IMR-90 (cell line): Measurements from ENCODE around the gene CWC27. TPM values are rescaled to one million over a fixed set of nuclear protein-coding genes. Genes with fewer than 3 reads are reported as not detected.

Source experiments
- ATAC-seq: fragments of 200-7000 bp; cut with Tn5 transposase; 2 replicates; pipeline ENCODE4 v1.9.1; 2020; ENCODE audit warnings: low read depth, mild to moderate bottlenecking, moderate library complexity
- BruUV-seq: library from RNA; stranded (reverse); fragments of 400-500 nt; replicated peaks from 2 replicates; lab custom pipeline; 2021; lab: Mats Ljungman, UMichigan
- CTCF ChIA-PET: fragments of 300-600 bp; formaldehyde crosslinking; extraction: SDS; loops from one replicate; lab custom pipeline; 2021; ENCODE audit warnings: antibody characterized with exemption; lab: Yijun Ruan, JAX
- POLR2A ChIA-PET: fragments of 300-600 bp; sonication (Branson Sonifier 250); formaldehyde crosslinking; loops from one replicate; lab custom pipeline; 2022; ENCODE audit warnings: antibody characterized with exemption; ENCODE audit not compliant: unreplicated experiment; lab: Charles Lee
- DNase-seq: peaks from one replicate; pipeline ENCODE4 v3.0.0; 2013
- H2AFZ ChIP-seq: replicated peaks from 2 replicates; pipeline ENCODE3; 2013; ENCODE audit warnings: low read length, mild to moderate bottlenecking; ENCODE audit not compliant: poor library complexity
- H2AK5ac ChIP-seq: 2 replicates; pipeline ENCODE4 v1.6.1; 2013; ENCODE audit warnings: low read depth, low read length, inconsistent platforms
- H2AK9ac ChIP-seq: replicated peaks from 2 replicates; pipeline ENCODE3; 2013; ENCODE audit warnings: mild to moderate bottlenecking, low read depth, low read length, moderate library complexity; ENCODE audit not compliant: poor library complexity
- H2BK120ac ChIP-seq: 2 replicates; pipeline ENCODE4 v1.6.1; 2013; ENCODE audit warnings: low read depth, low read length, inconsistent platforms
- H2BK15ac ChIP-seq: 3 replicates; pipeline ENCODE4 v1.6.1; 2013; ENCODE audit warnings: low read depth, low read length, inconsistent platforms
- H2BK20ac ChIP-seq: 2 replicates; pipeline ENCODE4 v1.6.1; 2013; ENCODE audit warnings: low read depth, mild to moderate bottlenecking, inconsistent platforms, low read length, moderate library complexity
- H2BK5ac ChIP-seq: 2 replicates; pipeline ENCODE4 v1.6.1; 2013; ENCODE audit warnings: mild to moderate bottlenecking, low read depth, low read length, inconsistent platforms; ENCODE audit not compliant: poor library complexity, severe bottlenecking
- H3K14ac ChIP-seq: replicated peaks from 2 replicates; pipeline ENCODE4 v1.6.1; 2013; ENCODE audit warnings: low read depth, low read length, inconsistent platforms
- H3K18ac ChIP-seq: 2 replicates; pipeline ENCODE4 v1.6.1; 2013; ENCODE audit warnings: low read depth, low read length, control low read depth
- H3K23ac ChIP-seq: 2 replicates; pipeline ENCODE4 v1.6.1; 2013; ENCODE audit warnings: low read depth, low read length, inconsistent platforms
- H3K27ac ChIP-seq: 2 replicates; pipeline ENCODE4 v1.5.1; 2013; ENCODE audit warnings: mild to moderate bottlenecking, control low read depth, low read length; ENCODE audit not compliant: insufficient read depth
- H3K27me3 ChIP-seq: 2 replicates; pipeline ENCODE4 v1.6.1; 2013; ENCODE audit warnings: low read length; ENCODE audit not compliant: control insufficient read depth, insufficient read depth
- H3K36me3 ChIP-seq: 2 replicates; pipeline ENCODE4 v1.6.1; 2013; ENCODE audit warnings: low read length, mixed read lengths; ENCODE audit not compliant: control insufficient read depth, insufficient read depth
- H3K4ac ChIP-seq: 2 replicates; pipeline ENCODE4 v1.6.1; 2013; ENCODE audit warnings: low read depth, low read length, inconsistent platforms
- H3K4me1 ChIP-seq: 2 replicates; pipeline ENCODE4 v1.6.1; 2013; ENCODE audit warnings: low read length, mixed read lengths; ENCODE audit not compliant: control insufficient read depth, insufficient read depth
- H3K4me2 ChIP-seq: 2 replicates; pipeline ENCODE4 v1.6.1; 2013; ENCODE audit warnings: low read depth, mild to moderate bottlenecking, control low read depth, low read length, moderate library complexity
- H3K4me3 ChIP-seq: 2 replicates; pipeline ENCODE4 v1.5.1; 2013; ENCODE audit warnings: low read depth, mild to moderate bottlenecking, control low read depth, low read length, moderate library complexity; ENCODE audit not compliant: insufficient read depth
- H3K56ac ChIP-seq: 2 replicates; pipeline ENCODE4 v1.6.1; 2013; ENCODE audit warnings: low read length, inconsistent platforms; ENCODE audit not compliant: insufficient read depth; ENCODE audit errors: extremely low read depth
- H3K79me1 ChIP-seq, 2 experiments: 2 replicates each; pipeline ENCODE4 v1.6.1; 2013; ENCODE audit warnings: low read length in 2 of 2, inconsistent platforms in 1 of 2, low read depth in 1 of 2
- H3K9ac ChIP-seq: 2 replicates; pipeline ENCODE4 v1.6.1; 2013; ENCODE audit warnings: low read depth, low read length, control low read depth
- H3K9me1 ChIP-seq: 2 replicates; pipeline ENCODE4 v1.6.1; 2013; ENCODE audit warnings: low read length, inconsistent platforms; ENCODE audit not compliant: insufficient read depth
- H3K9me3 ChIP-seq: 2 replicates; pipeline ENCODE4 v1.6.1; 2013; ENCODE audit warnings: low read length; ENCODE audit not compliant: control insufficient read depth, insufficient read depth
- H4K20me1 ChIP-seq: 2 replicates; pipeline ENCODE4 v1.6.1; 2013; ENCODE audit warnings: low read length, inconsistent platforms; ENCODE audit not compliant: insufficient read depth
- H4K5ac ChIP-seq: 2 replicates; pipeline ENCODE4 v1.6.1; 2013; ENCODE audit warnings: mild to moderate bottlenecking, low read depth, low read length, control low read depth
- H4K8ac ChIP-seq, 2 experiments: 2 replicates each; pipeline ENCODE4 v1.6.1; 2013; ENCODE audit warnings: low read depth in 2 of 2, low read length in 2 of 2, control low read depth in 1 of 2, inconsistent platforms in 1 of 2
- H4K91ac ChIP-seq: 2 replicates; pipeline ENCODE4 v1.6.1; 2013; ENCODE audit warnings: low read depth, low read length, inconsistent platforms; ENCODE audit not compliant: insufficient read depth
- CEBPB ChIP-seq: IDR thresholded peaks from 2 replicates; pipeline ENCODE4 v1.6.1; 2012; ENCODE audit warnings: low read depth, low read length, improper control_type of control experiment
- NFE2L2 ChIP-seq: fragments of 150-350 bp; IDR thresholded peaks from 2 replicates; pipeline ENCODE4 v1.6.1; 2016; ENCODE audit warnings: low read depth, mild to moderate bottlenecking, low read length
- POLR2A ChIP-seq: IDR thresholded peaks from 2 replicates; pipeline ENCODE4 v1.6.1; 2012; ENCODE audit warnings: mild to moderate bottlenecking, low read depth, low read length
- dilution Hi-C: fragments of 300-500 bp; cut with HindIII; formaldehyde crosslinking; loops from one replicate; pipeline ENCODE4 v1.14.3; 2018; ENCODE audit warnings: low sequenced_read_pairs; ENCODE audit not compliant: unreplicated experiment
- in situ Hi-C: fragments of 300-500 bp; cut with MboI; formaldehyde crosslinking; loops from 3 replicates; pipeline ENCODE4 v1.14.3; 2019; ENCODE audit warnings: low sequenced_read_pairs, inconsistent platforms, mixed read lengths
- intact Hi-C: fragments of 100-400 bp; cut with micrococcal nuclease; formaldehyde crosslinking; loops from 2 replicates; pipeline ENCODE4 v1.10.0; 2022
- polyA plus RNA-seq, 3 experiments: library from polyadenylated mRNA; depleted of rRNA; stranded (reverse); fragments of >200 nt; gene quantifications; 2 replicates each; pipeline ENCODE4 v1.2.3, GENCODE V29; 2012; ENCODE audit warnings: low replicate concordance in 1 of 3
- total RNA-seq: library from RNA; depleted of rRNA; stranded (reverse); fragments of >200 nt; gene quantifications from 2 replicates; pipeline ENCODE4 v1.2.3, GENCODE V29; 2012
- TF ChIP-seq, protein P1 (sequence below): fragments of 150-350 bp; IDR thresholded peaks from 2 replicates; pipeline ENCODE4 v1.6.1; 2016; ENCODE audit warnings: low read depth, mild to moderate bottlenecking, low read length, moderate library complexity, borderline replicate concordance

Gene CWC27
- total and polyA plus RNA-seq, 2 of the 4 experiments (the other 2 are of a cell fraction), result 13.3 to 17.1 TPM

DNA sequence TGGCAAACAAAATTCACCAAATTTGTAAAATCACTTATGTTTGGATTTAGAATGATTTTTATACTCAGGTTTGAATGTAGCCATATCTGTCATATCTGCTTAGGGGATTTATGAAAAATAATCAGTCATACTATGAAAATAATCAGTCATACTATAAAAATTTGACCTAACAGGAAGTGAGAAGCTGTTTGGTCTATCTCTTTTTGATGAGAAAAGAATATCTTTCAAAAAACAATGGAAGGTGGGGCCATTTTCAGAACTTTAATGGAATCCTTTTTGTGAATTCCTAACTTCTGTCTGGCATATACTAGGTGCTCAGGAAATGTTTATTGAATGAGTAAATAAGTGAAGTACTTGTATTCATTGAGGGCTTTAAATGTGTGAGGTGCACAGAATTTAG is 70.1 kb downstream of the CWC27 start:
- H3K9ac ChIP-seq, result no peak overlapping the region
- no peak overlapping the region for H3K4me2 ChIP-seq
- H3K79me1 ChIP-seq, result no peaks in the 10 kb centered on the region
- CTCF ChIA-PET, result interaction anchor here (1.2 kb wide), 1 partner anchor 13 kb away, joined by 3 read pairs; no protein-coding TSS in a partner anchor
- no peak overlapping the region for H2BK20ac ChIP-seq
- intact Hi-C loops, result no loop called here
- peak overlapping the region; percentile 53 for H2BK5ac ChIP-seq
- H2BK120ac ChIP-seq, result peak overlapping the region; percentile 65; the same call in 1 of the 2 replicates
- H3K9me1 ChIP-seq, result no peaks in the 10 kb centered on the region; the same call in 1 of the 2 replicates
- ATAC-seq (no peak), DNase-seq (no peak)
- H3K9me3 ChIP-seq, result no peaks in the 10 kb centered on the region
- H2AFZ ChIP-seq, result no peak overlapping the region
- in situ Hi-C loops, result no loop called here
- H4K91ac ChIP-seq, result no peak overlapping the region
- no peak overlapping the region for H4K8ac ChIP-seq
- BruUV-seq, result no TSS peak
- no peak for TF ChIP-seq POLR2A
- TF ChIP-seq, protein P1, sequence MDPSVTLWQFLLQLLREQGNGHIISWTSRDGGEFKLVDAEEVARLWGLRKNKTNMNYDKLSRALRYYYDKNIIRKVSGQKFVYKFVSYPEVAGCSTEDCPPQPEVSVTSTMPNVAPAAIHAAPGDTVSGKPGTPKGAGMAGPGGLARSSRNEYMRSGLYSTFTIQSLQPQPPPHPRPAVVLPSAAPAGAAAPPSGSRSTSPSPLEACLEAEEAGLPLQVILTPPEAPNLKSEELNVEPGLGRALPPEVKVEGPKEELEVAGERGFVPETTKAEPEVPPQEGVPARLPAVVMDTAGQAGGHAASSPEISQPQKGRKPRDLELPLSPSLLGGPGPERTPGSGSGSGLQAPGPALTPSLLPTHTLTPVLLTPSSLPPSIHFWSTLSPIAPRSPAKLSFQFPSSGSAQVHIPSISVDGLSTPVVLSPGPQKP, result no peak
- no peak for TF ChIP-seq NFE2L2
- no peak for TF ChIP-seq CEBPB
- H3K4me3 ChIP-seq, result no peak overlapping the region
- dilution Hi-C loops, result no loop called here
- H3K14ac ChIP-seq, result no peak overlapping the region
- no peak overlapping the region for H3K27ac ChIP-seq
- no peak overlapping the region for H3K18ac ChIP-seq
- no peak overlapping the region; the same call in 1 of the 2 replicates for H4K5ac ChIP-seq
- H4K20me1 ChIP-seq, result no peaks in the 10 kb centered on the region
- no peak overlapping the region for H3K23ac ChIP-seq
- no peak overlapping the region for H2AK5ac ChIP-seq
- no peaks in the 10 kb centered on the region; the same call in 1 of the 2 replicates for H3K36me3 ChIP-seq
- H2BK15ac ChIP-seq, result no peak overlapping the region
- H2AK9ac ChIP-seq, result no peak overlapping the region
- no peak overlapping the region for H3K56ac ChIP-seq
- peak overlapping the region; percentile 74; the same call in 1 of the 2 replicates for H3K4ac ChIP-seq
- no peaks in the 10 kb centered on the region for H3K4me1 ChIP-seq
- H3K27me3 ChIP-seq, result no peaks in the 10 kb centered on the region
- POLR2A ChIA-PET, result no interaction called here
